Sigmoid colon (tissue), 4 donors: ENCODE data around the gene NFKB2.

Source experiments
- POLR2A ChIP-seq, 2 donors: fragments of 450-650 bp; IDR thresholded peaks; one replicate each; pipeline ENCODE4 v1.6.1; 2016; ENCODE audit warnings: antibody characterized with exemption in 2 of 2, mild to moderate bottlenecking in 2 of 2, moderate library complexity in 2 of 2
- POLR2AphosphoS5 ChIP-seq, 4 donors: sonication (generic); formaldehyde crosslinking; IDR thresholded peaks; one replicate each; pipeline ENCODE4 v1.6.1; 2017; ENCODE audit warnings: antibody characterized with exemption in 4 of 4
- TF ChIP-seq, protein P1 (sequence below), 4 experiments: fragments of 450-650 bp in 3 of 4; fragments of 200-600 bp in 1 of 4; IDR thresholded peaks; one replicate each; pipeline ENCODE4 v1.5.1; 2016 to 2019; ENCODE audit warnings: antibody characterized with exemption in 4 of 4, mild to moderate bottlenecking in 3 of 4, moderate library complexity in 2 of 4

DNA sequence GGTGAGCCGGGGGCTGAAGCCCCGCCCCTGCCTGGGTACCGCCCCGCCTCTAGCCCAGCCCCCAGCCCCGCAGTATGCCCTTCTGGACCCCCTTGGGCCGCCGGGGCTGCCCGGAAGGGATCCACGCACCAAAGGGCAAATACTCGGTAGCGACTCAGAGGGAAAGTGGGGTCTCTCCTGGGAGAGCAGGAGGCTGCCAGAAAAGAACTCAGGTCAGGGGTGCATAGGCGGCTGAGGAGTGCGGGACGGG lies 25.9 kb downstream of the NFKB2 start:
- no peak for TF ChIP-seq POLR2AphosphoS5 (IDR thresholded peaks at IDR 0.05)
- TF ChIP-seq, protein P1, sequence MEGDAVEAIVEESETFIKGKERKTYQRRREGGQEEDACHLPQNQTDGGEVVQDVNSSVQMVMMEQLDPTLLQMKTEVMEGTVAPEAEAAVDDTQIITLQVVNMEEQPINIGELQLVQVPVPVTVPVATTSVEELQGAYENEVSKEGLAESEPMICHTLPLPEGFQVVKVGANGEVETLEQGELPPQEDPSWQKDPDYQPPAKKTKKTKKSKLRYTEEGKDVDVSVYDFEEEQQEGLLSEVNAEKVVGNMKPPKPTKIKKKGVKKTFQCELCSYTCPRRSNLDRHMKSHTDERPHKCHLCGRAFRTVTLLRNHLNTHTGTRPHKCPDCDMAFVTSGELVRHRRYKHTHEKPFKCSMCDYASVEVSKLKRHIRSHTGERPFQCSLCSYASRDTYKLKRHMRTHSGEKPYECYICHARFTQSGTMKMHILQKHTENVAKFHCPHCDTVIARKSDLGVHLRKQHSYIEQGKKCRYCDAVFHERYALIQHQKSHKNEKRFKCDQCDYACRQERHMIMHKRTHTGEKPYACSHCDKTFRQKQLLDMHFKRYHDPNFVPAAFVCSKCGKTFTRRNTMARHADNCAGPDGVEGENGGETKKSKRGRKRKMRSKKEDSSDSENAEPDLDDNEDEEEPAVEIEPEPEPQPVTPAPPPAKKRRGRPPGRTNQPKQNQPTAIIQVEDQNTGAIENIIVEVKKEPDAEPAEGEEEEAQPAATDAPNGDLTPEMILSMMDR (IDR thresholded peaks at IDR 0.05) = no peak
- no peak for TF ChIP-seq POLR2A (IDR thresholded peaks at IDR 0.05)
